ENCODE data around the gene TUBB2A. TPM values are rescaled to one million over a fixed set of nuclear protein-coding genes. Genes with fewer than 3 reads are reported as not detected.

Gene TUBB2A
- total and polyA plus RNA-seq, 2 of the 8 experiments (the other 6 are each of a cell fraction or from before 2014, with no cell fraction given), result 315 to 330 TPM

- Histone ChIP-seq H3K4me1 (replicated peaks in 1 of 4; ENCODE audit: control insufficient read depth in 3 of 4, insufficient read depth in 4 of 4, low read length in 3 of 4) (peaks cover 2 to 7% (median 3%) of the 10 kb centered on the region in 4 experiments; a peak in 6 of 7 replicates), H2BK5ac (ENCODE audit: low read depth, low read length) (no peak overlapping the region), H2BK20ac (ENCODE audit: low read length) (no peak overlapping the region), H2BK15ac (ENCODE audit: low read length) (no peak overlapping the region), H3K56ac (replicated peaks; ENCODE audit: insufficient read length, low read depth, low read length) (no peak overlapping the region), H3K4me2 (ENCODE audit: insufficient read depth in 1 of 2, low read depth in 2 of 2, low read length in 2 of 2) (no peak overlapping the region), H3K27ac (ENCODE audit: low read depth, low read length) (0 out of 2 replicates have a peak overlapping the region, but pooled peaks have one; percentile 21), H2AK5ac (ENCODE audit: low read depth, low read length) (no peak overlapping the region), H4K91ac (replicated peaks; ENCODE audit: insufficient read length, low read length) (no peak overlapping the region), H2BK12ac (ENCODE audit: low read depth, low read length) (no peak overlapping the region), H4K20me1 (replicated peaks in 1 of 2; ENCODE audit: control insufficient read depth in 1 of 2, insufficient read depth in 2 of 2, low read length in 2 of 2) (no peaks in the 10 kb centered on the region), H3K23me2 (ENCODE audit: low read depth, low read length) (peaks cover 8% of the 10 kb centered on the region; the same call in 1 of the 2 replicates), H3K18ac (ENCODE audit: extremely low read depth, low read length) (no peak overlapping the region), H3K9ac (replicated peaks in 1 of 4; ENCODE audit: extremely low read depth in 1 of 4, low read depth in 3 of 4, low read length in 3 of 4) (peak overlapping the region in 1 of 4 experiments; percentile 19; a peak in 1 of 7 replicates), H3K79me2 (ENCODE audit: control insufficient read depth in 1 of 2, insufficient read depth in 2 of 2, low read length in 2 of 2) (no peaks in the 10 kb centered on the region), H3K27me3 (replicated peaks in 1 of 4; ENCODE audit: control insufficient read depth in 3 of 4, extremely low read depth in 1 of 4, insufficient read depth in 3 of 4, low read length in 3 of 4) (no peaks in the 10 kb centered on the region), H3K4me3 (ENCODE audit: extremely low read depth in 1 of 4, insufficient read depth in 2 of 4, low read depth in 3 of 4, low read length in 4 of 4) (no peak overlapping the region), H3K23ac (ENCODE audit: insufficient read length) (no peak overlapping the region), H2BK120ac (replicated peaks; ENCODE audit: low read depth, low read length) (no peak overlapping the region), H4K8ac (ENCODE audit: extremely low read depth, insufficient read depth, low read length) (no peak overlapping the region), H3K36me3 (ENCODE audit: control insufficient read depth in 2 of 4, insufficient read depth in 4 of 4, low read length in 3 of 4) (peaks cover 10 to 60% (median 35%) of the 10 kb centered on the region in 4 experiments), H2AFZ (ENCODE audit: low read length) (no peak overlapping the region), H3K14ac (ENCODE audit: insufficient read length) (no peak overlapping the region), H3K79me1 (ENCODE audit: low read depth, low read length) (peaks cover 3% of the 10 kb centered on the region), H4K5ac (ENCODE audit: insufficient read length, low read depth, low read length) (peak overlapping the region; percentile 10), H3K4ac (replicated peaks; ENCODE audit: insufficient read length, low read depth, low read length) (no peak overlapping the region), H3K9me3 (ENCODE audit: insufficient read depth in 2 of 2, low read depth in 1 of 2, low read length in 1 of 2) (no peaks in the 10 kb centered on the region)
- DNase-seq (ENCODE audit: low read depth in 1 of 2, low spot score in 2 of 2) (no peak), FAIRE-seq (no peak)
- ChIA-PET POLR2A (ENCODE audit: partially characterized antibody) (interaction anchor here (0.6 to 7.3 kb wide), 10 partner anchors 8 to 124 kb away, joined by 3 to 56 read pairs (median 4); no protein-coding TSS in a partner anchor), CTCF (ENCODE audit: partially characterized antibody) (interaction anchor here (0.7 to 2.0 kb wide), 8 partner anchors 11 to 108 kb away, joined by 3 to 7 read pairs (median 3); no protein-coding TSS in a partner anchor)
- WGBS, 2 experiments (ENCODE audit: extremely low coverage in 1 of 2, insufficient coverage in 1 of 2, insufficient read length in 1 of 2, insufficient replicate concordance in 2 of 2, low coverage in 1 of 2, low lambda C conversion rate in 2 of 2, missing lambda C conversion rate in 1 of 2), result 88% methylated on average over 6 of the region's 6 CpGs; no CpG with 5 or more reads in 1 of the 2 experiments
- TF ChIP-seq TCF12 (IDR thresholded peaks at IDR 0.05; ENCODE audit: low read depth, low read length) (no peak), POLR2AphosphoS5 (IDR thresholded peaks at IDR 0.05; ENCODE audit: low read depth, low read length) (no peak), BCL11A (IDR thresholded peaks at IDR 0.05; ENCODE audit: low read depth in 2 of 2, low read length in 2 of 2) (no peak), CREB1 (IDR thresholded peaks at IDR 0.05) (no peak), FOSL1 (IDR thresholded peaks at IDR 0.05; ENCODE audit: insufficient read depth, low read depth, low read length) (no peak), MAX (IDR thresholded peaks at IDR 0.05) (no peak), RAD21 (IDR thresholded peaks at IDR 0.05 in 1 of 2, conservative IDR thresholded peaks at IDR 0.05 in 1 of 2; ENCODE audit: low read depth in 2 of 2, low read length in 2 of 2) (no peak), TAF1 (IDR thresholded peaks at IDR 0.05; ENCODE audit: low read depth, low read length) (no peak), PHF8 (conservative IDR thresholded peaks at IDR 0.05; ENCODE audit: low read depth, low read length) (no peak), CTBP2 (IDR thresholded peaks at IDR 0.05; ENCODE audit: borderline replicate concordance, insufficient read depth, insufficient read length, low read length) (no peak), SIX5 (IDR thresholded peaks at IDR 0.05; ENCODE audit: low read depth, low read length) (no peak), ATF3 (IDR thresholded peaks at IDR 0.05; ENCODE audit: insufficient read depth, low read depth, low read length) (no peak), RFX5 (IDR thresholded peaks at IDR 0.05; ENCODE audit: borderline replicate concordance, low read depth, low read length) (no peak)
Observed at GRCh38 chr6:3143158-3143557, 14.2 kb downstream of the TUBB2A start.
